Bronchial epithelial cell (primary cell): Measurements from ENCODE around the gene ST3GAL4. TPM values are rescaled to one million over a fixed set of nuclear protein-coding genes. Genes with fewer than 3 reads are reported as not detected.

Experiments used
- DNase-seq: peaks from one replicate; pipeline ENCODE4 v3.0.0-alpha.2; 2010; ENCODE audit warnings: low read depth
- FAIRE-seq: peaks from 2 replicates; lab custom pipeline; 2011; peaks lifted over from hg19 to GRCh38; lab: Jason Lieb, UNC
- H3K27me3 ChIP-seq: 2 replicates; pipeline ENCODE4 v1.5.1; 2011; ENCODE audit warnings: low read length; ENCODE audit not compliant: control insufficient read depth, insufficient read depth
- H3K36me3 ChIP-seq: 2 replicates; pipeline ENCODE4 v1.5.1; 2011; ENCODE audit warnings: low read length; ENCODE audit not compliant: control insufficient read depth, insufficient read depth
- H3K4me3 ChIP-seq: 2 replicates; pipeline ENCODE4 v1.5.1; 2011; ENCODE audit warnings: mild to moderate bottlenecking, low read depth, low read length, control low read depth
- total RNA-seq: library from RNA; depleted of rRNA; stranded (reverse); fragments of >200 nt; gene quantifications from 2 replicates; pipeline ENCODE4 v1.2.1, GENCODE V29; 2014
- TF ChIP-seq, protein P1 (sequence below): IDR thresholded peaks from 2 replicates; pipeline ENCODE4 v1.5.1; 2011; ENCODE audit warnings: mild to moderate bottlenecking, moderate library complexity, low read length, control low read depth, inconsistent platforms; ENCODE audit not compliant: insufficient read depth, severe bottlenecking

ST3GAL4 gene
- total RNA-seq, 1 donor from 2014 or later = 12.4 TPM

DNA sequence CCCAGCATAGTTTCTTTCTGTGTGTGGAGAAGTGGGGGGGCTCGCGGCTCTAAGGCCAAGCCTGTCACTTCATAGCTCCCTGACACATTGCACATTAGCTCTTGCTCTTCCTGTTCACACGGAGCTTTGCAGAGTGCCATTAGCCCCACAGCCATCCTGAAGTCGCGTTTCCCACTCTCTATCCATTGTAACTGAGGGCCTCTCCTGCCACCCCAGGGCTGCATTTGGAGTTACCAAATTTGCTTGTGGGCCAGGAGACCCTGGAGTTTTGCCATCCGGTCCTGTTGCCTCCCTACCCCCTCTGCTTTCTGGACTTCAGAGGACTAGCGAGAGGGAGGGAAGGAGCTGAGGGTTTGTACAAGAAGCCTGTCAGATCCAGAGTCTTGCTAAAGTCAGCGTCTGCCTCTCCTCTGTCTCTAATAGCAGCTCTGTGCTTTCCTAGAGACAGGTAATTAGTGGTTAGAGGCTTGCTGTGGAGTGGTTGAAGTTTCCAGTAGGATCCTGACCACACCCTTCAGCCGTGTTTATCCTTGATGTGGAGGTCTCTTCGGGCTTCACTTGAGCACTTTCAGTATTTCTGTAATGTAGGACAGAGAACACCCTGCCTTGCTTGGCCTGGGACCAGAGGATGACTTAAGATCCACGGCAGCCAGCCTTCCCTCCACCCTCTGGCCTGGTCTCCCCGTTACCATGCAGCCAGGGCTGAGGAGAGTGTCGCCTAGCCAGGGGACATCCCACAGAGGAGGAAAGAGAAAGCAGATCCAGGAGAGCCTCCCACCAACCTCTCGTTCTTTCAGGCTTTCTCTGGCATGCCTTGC, 37.5 kb upstream of the ST3GAL4 start:
- Histone ChIP-seq H3K27me3 (no peaks in the 10 kb centered on the region), H3K36me3 (no peaks in the 10 kb centered on the region), H3K4me3 (no peak overlapping the region)
- DNase-seq (peak; percentile 28), FAIRE-seq (no peak)
- TF ChIP-seq, protein P1, sequence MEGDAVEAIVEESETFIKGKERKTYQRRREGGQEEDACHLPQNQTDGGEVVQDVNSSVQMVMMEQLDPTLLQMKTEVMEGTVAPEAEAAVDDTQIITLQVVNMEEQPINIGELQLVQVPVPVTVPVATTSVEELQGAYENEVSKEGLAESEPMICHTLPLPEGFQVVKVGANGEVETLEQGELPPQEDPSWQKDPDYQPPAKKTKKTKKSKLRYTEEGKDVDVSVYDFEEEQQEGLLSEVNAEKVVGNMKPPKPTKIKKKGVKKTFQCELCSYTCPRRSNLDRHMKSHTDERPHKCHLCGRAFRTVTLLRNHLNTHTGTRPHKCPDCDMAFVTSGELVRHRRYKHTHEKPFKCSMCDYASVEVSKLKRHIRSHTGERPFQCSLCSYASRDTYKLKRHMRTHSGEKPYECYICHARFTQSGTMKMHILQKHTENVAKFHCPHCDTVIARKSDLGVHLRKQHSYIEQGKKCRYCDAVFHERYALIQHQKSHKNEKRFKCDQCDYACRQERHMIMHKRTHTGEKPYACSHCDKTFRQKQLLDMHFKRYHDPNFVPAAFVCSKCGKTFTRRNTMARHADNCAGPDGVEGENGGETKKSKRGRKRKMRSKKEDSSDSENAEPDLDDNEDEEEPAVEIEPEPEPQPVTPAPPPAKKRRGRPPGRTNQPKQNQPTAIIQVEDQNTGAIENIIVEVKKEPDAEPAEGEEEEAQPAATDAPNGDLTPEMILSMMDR = no peak

DNA sequence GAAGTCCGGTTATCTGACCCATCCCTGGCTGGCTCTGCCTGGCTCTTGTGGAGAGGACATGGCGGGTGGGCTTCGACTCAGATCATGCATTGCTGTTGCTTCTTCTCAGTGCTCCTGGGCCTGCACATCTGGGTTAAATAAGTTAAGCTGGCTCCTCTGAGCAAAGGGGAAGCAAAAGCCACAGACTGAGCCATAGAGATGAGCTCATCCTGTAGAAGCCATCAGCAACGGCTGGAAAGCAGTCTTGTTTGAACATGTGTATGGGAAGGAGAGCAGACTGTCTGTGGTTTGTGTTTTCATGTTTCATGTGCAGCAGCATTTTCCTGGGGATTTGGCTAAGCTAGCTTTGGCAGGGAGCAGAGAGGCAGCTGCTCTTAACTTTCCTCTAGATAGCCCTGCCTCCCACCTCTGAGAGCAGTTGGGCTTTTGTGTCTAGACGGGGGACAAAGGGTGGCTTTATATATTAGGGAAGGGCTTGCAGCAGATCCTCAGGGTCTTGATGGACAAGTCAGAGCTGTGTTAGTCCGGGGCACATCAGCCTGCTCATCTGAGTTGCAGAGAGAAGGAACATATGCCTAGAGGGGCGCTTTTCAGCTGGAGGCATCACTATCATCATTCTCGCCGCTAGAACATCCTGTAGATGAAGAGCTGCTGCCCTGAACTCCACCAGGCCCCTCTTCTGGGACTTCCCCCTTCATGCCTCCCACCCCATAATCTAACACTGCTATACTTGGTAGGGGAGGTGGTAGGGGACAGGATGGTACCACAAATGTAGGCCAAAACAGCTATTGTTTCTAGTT, 36.7 kb upstream of the ST3GAL4 start:
- H3K4me3 ChIP-seq = no peak overlapping the region
- TF ChIP-seq, protein P1 = no peak
- peak; percentile 95 for DNase-seq
- H3K27me3 ChIP-seq = no peaks in the 10 kb centered on the region
- peak; percentile 91 for FAIRE-seq
- no peaks in the 10 kb centered on the region for H3K36me3 ChIP-seq

DNA sequence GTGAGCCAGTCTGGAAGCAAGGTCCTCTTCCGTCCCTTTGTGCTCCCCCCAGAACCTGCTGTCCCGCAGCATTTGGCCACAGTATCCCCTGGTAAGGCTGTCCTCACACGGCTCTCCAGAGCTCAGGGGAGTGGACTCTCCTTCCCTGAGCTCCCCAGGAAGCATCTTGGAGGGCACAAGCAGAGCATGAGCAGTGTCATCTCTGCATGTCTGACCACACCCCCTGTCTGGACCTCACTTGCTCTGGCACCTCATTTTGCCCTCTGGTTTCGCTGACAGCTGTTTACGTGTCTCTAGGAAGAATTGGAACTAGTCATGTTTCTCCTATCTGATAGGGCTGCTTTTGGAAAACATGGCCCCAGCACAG, 36.1 kb upstream of the ST3GAL4 start:
- DNase-seq = no peak
- no peak for FAIRE-seq
- no peaks in the 10 kb centered on the region for H3K27me3 ChIP-seq
- TF ChIP-seq, protein P1 = no peak
- H3K4me3 ChIP-seq = no peak overlapping the region
- no peaks in the 10 kb centered on the region for H3K36me3 ChIP-seq

DNA sequence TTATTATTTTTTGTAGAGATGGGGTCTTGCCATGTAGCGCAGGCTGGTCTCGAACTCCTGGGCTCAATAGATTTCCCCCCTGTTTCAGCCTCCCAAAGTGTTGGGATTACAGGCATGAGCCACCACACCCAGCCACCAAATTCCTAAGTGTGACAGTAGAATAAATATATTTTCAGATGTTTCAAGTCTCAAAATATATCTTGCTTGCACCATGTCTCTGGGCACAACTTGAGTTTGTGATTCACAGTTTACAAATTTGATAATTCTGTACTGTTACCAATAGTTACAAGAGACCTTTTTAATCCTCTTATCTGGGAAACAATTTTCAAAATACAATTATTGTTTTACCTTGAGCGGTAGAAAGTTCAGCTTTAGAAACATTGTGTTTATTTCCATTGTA, 32.5 kb upstream of the ST3GAL4 start:
- H3K27me3 ChIP-seq = no peaks in the 10 kb centered on the region
- FAIRE-seq = no peak
- no peak for DNase-seq
- no peak overlapping the region for H3K4me3 ChIP-seq
- TF ChIP-seq, protein P1 = no peak
- no peaks in the 10 kb centered on the region for H3K36me3 ChIP-seq

DNA sequence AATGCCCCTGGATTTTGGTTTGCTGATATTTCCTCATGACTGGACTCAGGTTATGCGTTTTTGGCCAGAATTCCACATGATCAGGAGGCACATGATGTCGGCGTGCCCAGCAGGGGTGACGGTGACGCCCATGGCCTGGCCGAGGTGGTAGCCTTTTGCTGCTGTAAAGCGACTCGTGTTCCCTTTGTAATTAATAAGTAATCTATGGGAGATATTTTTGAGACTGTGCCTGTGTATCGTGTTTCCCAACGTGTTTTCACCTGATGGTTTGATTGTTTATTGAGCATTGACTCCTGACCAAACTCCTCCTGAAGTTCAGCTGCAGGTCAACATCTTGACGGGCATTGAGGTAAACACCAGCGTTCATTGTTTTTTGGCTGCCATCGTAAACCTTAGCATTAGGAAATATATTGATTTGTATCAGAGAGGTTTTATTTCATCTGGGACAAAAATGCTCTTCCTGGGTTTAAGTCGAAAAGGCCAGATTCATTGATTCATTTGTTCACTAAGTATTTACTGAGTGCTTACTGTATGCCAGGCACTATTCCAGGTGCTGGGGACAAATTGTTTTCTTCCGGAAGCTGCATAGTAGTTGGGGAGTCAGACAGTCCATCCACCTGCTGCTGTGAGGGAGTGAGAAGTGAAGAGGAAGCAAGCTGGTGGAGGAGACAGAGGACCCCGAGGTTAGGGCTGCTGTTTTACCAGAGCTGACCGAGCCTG, 28.0 kb upstream of the ST3GAL4 start:
- FAIRE-seq = no peak
- TF ChIP-seq, protein P1 = no peak
- peaks cover 1% of the 10 kb centered on the region for H3K36me3 ChIP-seq
- H3K4me3 ChIP-seq = no peak overlapping the region
- no peak for DNase-seq
- H3K27me3 ChIP-seq = no peaks in the 10 kb centered on the region
